SJCRH30 (cell line): ENCODE measurements around the gene SLC18B1. TPM values are rescaled to one million over a fixed set of nuclear protein-coding genes. Genes with fewer than 3 reads are reported as not detected.

Source experiments
- total RNA-seq: library from RNA; depleted of rRNA; stranded (reverse); fragments of >200 nt; shearing (Covaris generic); gene quantifications from 2 replicates; pipeline ENCODE4 v1.2.3, GENCODE V29; 2014; rRNA removed

Gene SLC18B1
- total RNA-seq, 1 experiment from 2014 or later: 15.2 TPM

Other genes with a start within 250 kb of the SLC18B1 start
- not detected in 2 replicates for gene TAAR8, start 246.0 kb downstream of the SLC18B1 start, total RNA-seq
- gene TAAR6, start 228.3 kb downstream of the SLC18B1 start, total RNA-seq: not detected in 2 replicates
- not detected in 2 replicates for gene TAAR5, start 208.9 kb downstream of the SLC18B1 start, total RNA-seq
- not detected in 2 replicates for gene TAAR2, start 174.4 kb downstream of the SLC18B1 start, total RNA-seq
- not detected in 2 replicates for gene TAAR1, start 139.5 kb downstream of the SLC18B1 start, total RNA-seq
- gene VNN1, start 84.6 kb downstream of the SLC18B1 start, total RNA-seq: 0.10 TPM in 1 of 2 replicates, not detected in the other
- 0.30 and 0.36 TPM in 2 replicates for gene VNN2, start 40.7 kb downstream of the SLC18B1 start, total RNA-seq
- 2,257 and 2,274 TPM in 2 replicates for gene RPS12, start 15.9 kb upstream of the SLC18B1 start, total RNA-seq